ENCODE measurements around the gene AIMP2. TPM values are rescaled to one million over a fixed set of nuclear protein-coding genes. Genes with fewer than 3 reads are reported as not detected.

The AIMP2 gene
- total and polyA plus RNA-seq, 4 donors: 28.7 to 41.7 (median 34.9) TPM

DNA sequence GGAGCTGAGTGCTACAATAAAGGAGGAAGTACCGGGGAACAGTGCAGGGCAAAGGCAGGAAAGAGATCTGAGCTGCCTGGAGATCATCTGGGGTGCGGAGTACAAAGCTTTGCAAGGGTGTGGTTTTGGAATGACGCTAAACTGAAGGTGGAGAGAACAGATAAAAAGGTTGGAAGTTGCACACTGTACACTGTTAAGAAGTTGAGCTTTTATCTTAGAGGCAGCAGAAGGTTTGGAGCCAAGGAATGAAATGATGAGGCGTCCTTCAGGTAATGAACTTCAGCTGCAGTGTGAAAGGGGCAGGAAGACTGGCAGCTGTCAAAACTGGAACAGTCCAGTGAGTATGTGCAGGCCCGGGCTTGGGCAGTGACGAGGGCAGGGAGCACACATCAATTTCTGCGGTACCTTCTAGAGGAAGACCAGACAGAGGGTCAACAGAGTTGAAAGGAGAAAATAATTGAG lies 14.9 kb downstream of the AIMP2 start:
- Histone ChIP-seq H3K9ac (ENCODE audit: low read depth in 1 of 2, low read length in 2 of 2) (no peak overlapping the region), H3K27ac (ENCODE audit: low read depth in 1 of 2, low read length in 2 of 2) (no peak overlapping the region), H3K4me3 (ENCODE audit: low read depth in 1 of 3, low read length in 3 of 3) (no peak overlapping the region), H3K4me1 (ENCODE audit: control insufficient read depth in 4 of 4, insufficient read depth in 4 of 4, low read length in 3 of 4) (no peaks in the 10 kb centered on the region), H3K27me3 (ENCODE audit: control insufficient read depth in 4 of 4, insufficient read depth in 4 of 4, low read length in 3 of 4) (no peaks in the 10 kb centered on the region), H3K36me3 (ENCODE audit: control insufficient read depth in 4 of 4, insufficient read depth in 3 of 4, low read depth in 1 of 4, low read length in 3 of 4) (peaks cover 7 to 83% (median 61%) of the 10 kb centered on the region in 4 donors), H3K9me3 (ENCODE audit: control insufficient read depth in 4 of 4, low read length in 3 of 4) (no peaks in the 10 kb centered on the region)
- TF ChIP-seq RXRA (IDR thresholded peaks at IDR 0.05): no peak
- TF ChIP-seq HNF4G (IDR thresholded peaks at IDR 0.05): no peak
- TF ChIP-seq EGR1 (IDR thresholded peaks at IDR 0.05; ENCODE audit: low read depth in 2 of 2): no peak
- WGBS: 89% methylated on average over 7 of the region's 7 CpGs
- no peak for DNase-seq (ENCODE audit: low spot score)

DNA sequence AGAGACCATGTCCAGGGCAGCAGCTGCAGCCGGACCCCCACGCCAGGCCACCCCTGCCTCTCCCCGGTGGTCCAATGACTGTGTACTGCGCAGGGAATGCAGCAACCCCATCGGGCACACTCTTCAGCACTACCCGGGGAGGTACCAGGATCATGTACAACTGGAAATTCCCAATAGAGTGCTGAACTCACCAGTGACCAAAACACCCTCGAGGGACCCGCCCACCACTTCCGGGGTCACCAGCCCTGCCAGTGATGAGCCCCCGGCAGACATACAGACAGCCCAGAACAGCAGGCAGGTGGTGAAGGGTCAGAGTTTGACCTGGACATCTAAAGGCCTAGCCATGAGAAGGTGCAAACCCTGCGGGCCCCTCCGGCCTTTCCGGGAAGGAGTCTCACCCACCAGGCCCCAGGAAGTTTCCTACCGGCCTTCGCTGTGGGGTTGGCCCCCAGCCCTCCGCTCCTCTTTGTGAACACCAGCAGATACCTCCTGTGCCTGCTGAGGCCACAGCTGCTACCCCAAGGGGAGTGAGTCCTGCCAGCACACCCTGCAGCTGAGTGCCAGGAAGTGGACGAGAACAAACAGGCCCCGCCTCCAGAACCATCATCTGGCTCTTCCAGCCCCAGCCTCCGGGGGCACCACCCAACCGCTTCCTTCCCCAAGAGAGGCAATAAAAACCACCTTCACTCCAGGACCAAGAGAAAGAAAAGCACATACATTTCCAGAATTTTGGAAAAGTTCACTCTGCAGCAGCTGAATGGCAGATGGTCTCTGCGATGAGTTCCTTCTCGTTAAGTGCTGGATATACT lies 17.1 kb downstream of the AIMP2 start:
- Histone ChIP-seq H3K9ac (ENCODE audit: low read depth in 1 of 2, low read length in 2 of 2) (no peak overlapping the region), H3K27ac (ENCODE audit: low read depth in 1 of 2, low read length in 2 of 2) (peak overlapping the region; percentile 13 to 36), H3K9me3 (ENCODE audit: control insufficient read depth in 4 of 4, low read length in 3 of 4) (no peaks in the 10 kb centered on the region), H3K4me3 (ENCODE audit: low read depth in 1 of 3, low read length in 3 of 3) (no peak overlapping the region), H3K36me3 (ENCODE audit: control insufficient read depth in 4 of 4, insufficient read depth in 3 of 4, low read depth in 1 of 4, low read length in 3 of 4) (peaks cover 7 to 69% (median 52%) of the 10 kb centered on the region in 4 donors), H3K27me3 (ENCODE audit: control insufficient read depth in 4 of 4, insufficient read depth in 4 of 4, low read length in 3 of 4) (no peaks in the 10 kb centered on the region), H3K4me1 (ENCODE audit: control insufficient read depth in 4 of 4, insufficient read depth in 4 of 4, low read length in 3 of 4) (no peaks in the 10 kb centered on the region)
- DNase-seq (ENCODE audit: low spot score): no peak
- TF ChIP-seq, protein P1, sequence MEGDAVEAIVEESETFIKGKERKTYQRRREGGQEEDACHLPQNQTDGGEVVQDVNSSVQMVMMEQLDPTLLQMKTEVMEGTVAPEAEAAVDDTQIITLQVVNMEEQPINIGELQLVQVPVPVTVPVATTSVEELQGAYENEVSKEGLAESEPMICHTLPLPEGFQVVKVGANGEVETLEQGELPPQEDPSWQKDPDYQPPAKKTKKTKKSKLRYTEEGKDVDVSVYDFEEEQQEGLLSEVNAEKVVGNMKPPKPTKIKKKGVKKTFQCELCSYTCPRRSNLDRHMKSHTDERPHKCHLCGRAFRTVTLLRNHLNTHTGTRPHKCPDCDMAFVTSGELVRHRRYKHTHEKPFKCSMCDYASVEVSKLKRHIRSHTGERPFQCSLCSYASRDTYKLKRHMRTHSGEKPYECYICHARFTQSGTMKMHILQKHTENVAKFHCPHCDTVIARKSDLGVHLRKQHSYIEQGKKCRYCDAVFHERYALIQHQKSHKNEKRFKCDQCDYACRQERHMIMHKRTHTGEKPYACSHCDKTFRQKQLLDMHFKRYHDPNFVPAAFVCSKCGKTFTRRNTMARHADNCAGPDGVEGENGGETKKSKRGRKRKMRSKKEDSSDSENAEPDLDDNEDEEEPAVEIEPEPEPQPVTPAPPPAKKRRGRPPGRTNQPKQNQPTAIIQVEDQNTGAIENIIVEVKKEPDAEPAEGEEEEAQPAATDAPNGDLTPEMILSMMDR (IDR thresholded peaks at IDR 0.05; ENCODE audit: low read depth, low read length, missing input control): no peak
- TF ChIP-seq ZBTB33 (IDR thresholded peaks at IDR 0.05) (no peak), RAD21 (IDR thresholded peaks at IDR 0.05) (peak in 1 of 2 donors; percentile 65), JUND (IDR thresholded peaks at IDR 0.05) (no peak), ATF3 (IDR thresholded peaks at IDR 0.05) (no peak), SP1 (IDR thresholded peaks at IDR 0.05) (peak; percentile 13), TAF1 (conservative IDR thresholded peaks at IDR 0.05) (no peak), NR2F2 (IDR thresholded peaks at IDR 0.05) (no peak), GABPA (IDR thresholded peaks at IDR 0.05 in 1 of 2, conservative IDR thresholded peaks at IDR 0.05 in 1 of 2) (no peak)
- TF ChIP-seq, protein P2, sequence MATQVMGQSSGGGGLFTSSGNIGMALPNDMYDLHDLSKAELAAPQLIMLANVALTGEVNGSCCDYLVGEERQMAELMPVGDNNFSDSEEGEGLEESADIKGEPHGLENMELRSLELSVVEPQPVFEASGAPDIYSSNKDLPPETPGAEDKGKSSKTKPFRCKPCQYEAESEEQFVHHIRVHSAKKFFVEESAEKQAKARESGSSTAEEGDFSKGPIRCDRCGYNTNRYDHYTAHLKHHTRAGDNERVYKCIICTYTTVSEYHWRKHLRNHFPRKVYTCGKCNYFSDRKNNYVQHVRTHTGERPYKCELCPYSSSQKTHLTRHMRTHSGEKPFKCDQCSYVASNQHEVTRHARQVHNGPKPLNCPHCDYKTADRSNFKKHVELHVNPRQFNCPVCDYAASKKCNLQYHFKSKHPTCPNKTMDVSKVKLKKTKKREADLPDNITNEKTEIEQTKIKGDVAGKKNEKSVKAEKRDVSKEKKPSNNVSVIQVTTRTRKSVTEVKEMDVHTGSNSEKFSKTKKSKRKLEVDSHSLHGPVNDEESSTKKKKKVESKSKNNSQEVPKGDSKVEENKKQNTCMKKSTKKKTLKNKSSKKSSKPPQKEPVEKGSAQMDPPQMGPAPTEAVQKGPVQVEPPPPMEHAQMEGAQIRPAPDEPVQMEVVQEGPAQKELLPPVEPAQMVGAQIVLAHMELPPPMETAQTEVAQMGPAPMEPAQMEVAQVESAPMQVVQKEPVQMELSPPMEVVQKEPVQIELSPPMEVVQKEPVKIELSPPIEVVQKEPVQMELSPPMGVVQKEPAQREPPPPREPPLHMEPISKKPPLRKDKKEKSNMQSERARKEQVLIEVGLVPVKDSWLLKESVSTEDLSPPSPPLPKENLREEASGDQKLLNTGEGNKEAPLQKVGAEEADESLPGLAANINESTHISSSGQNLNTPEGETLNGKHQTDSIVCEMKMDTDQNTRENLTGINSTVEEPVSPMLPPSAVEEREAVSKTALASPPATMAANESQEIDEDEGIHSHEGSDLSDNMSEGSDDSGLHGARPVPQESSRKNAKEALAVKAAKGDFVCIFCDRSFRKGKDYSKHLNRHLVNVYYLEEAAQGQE (IDR thresholded peaks at IDR 0.05): no peak
- WGBS: 73% methylated on average over 22 of the region's 22 CpGs

All from liver (tissue), 9 donors.